GM12873 (cell line): ENCODE results near the gene LYZL6.

Experiments used
- CTCF ChIP-seq: IDR thresholded peaks from 2 replicates; pipeline ENCODE4 v1.5.1; 2012; ENCODE audit warnings: low read depth, mild to moderate bottlenecking, moderate library complexity, low read length, control low read depth; ENCODE audit not compliant: insufficient read depth; ENCODE audit errors: missing control alignments

The LYZL6 gene

GRCh38 chr17:35947156-35947585, 3.7 kb upstream of the LYZL6 start:
- peak; percentile 88 for TF ChIP-seq CTCF

GRCh38 chr17:35944151-35944550, 638 bp upstream of the LYZL6 start:
- no peak for TF ChIP-seq CTCF

- TF ChIP-seq CTCF, result no peak
Measured at GRCh38 chr17:35942588-35943186, 826 bp downstream of the LYZL6 start.

- TF ChIP-seq CTCF, result no peak
Measured at GRCh38 chr17:35936063-35936462, 7.5 kb downstream of the LYZL6 start.

GRCh38 chr17:35934760-35935159, 8.8 kb downstream of the LYZL6 start:
- no peak for TF ChIP-seq CTCF

GRCh38 chr17:35932586-35932985, 10.9 kb downstream of the LYZL6 start:
- no peak for TF ChIP-seq CTCF

- no peak for TF ChIP-seq CTCF
Measured at GRCh38 chr17:35931794-35932425, 11.6 kb downstream of the LYZL6 start.
